ENCODE results near the gene DDB1. TPM values are rescaled to one million over a fixed set of nuclear protein-coding genes. Genes with fewer than 3 reads are reported as not detected.
A peak's percentile ranks its signal among the peaks of the same experiment; 100 is the strongest.

DDB1 gene
- polyA plus RNA-seq, 1 experiment, result 340 TPM

GRCh38 chr11:61361741-61362541, 29.0 kb upstream of the DDB1 start, which contains the start of the genes CYB561A3 and TMEM138:
TSS of gene CYB561A3 (minus strand) at chr11:61361882. CDS start at chr11:61356713, 5,169 bp downstream.
TSS of gene TMEM138 (plus strand) at chr11:61362374. CDS start at chr11:61364391, 2,017 bp downstream.
- H3K27ac ChIP-seq (ENCODE audit: low read depth, low read length), result peak within 1 kb of the TSS; percentile 100
- peak within 1 kb of the TSS; percentile 74 for H3K4me3 ChIP-seq (ENCODE audit: low read depth, low read length)
- peak; percentile 81 for DNase-seq (ENCODE audit: low read depth, low spot score)
- CTCF ChIA-PET, result interaction anchor here (0.8 to 3.5 kb wide), 6 partner anchors 24 to 85 kb away, joined by 3 to 39 read pairs (median 4); no protein-coding TSS in a partner anchor
- no peaks in the 10 kb centered on the region for H3K27me3 ChIP-seq (ENCODE audit: control insufficient read depth, insufficient read depth, low read length)
- POLR2A ChIA-PET, result interaction anchor here (0.6 to 3.1 kb wide), 18 partner anchors 8 to 448 kb away, joined by 3 to 32 read pairs (median 5); partner anchors contain the start of genes CPSF7, DDB1, SDHAF2 and TKFC
- TF ChIP-seq CTCF (IDR thresholded peaks at IDR 0.05; ENCODE audit: low read depth, low read length), result no peak
- no peaks in the 10 kb centered on the region; the same call in 1 of the 2 replicates for H3K9me3 ChIP-seq (ENCODE audit: control insufficient read depth, insufficient read depth, low read length)

GRCh38 chr11:61361237-61361740, 28.4 kb upstream of the DDB1 start:
- no peak for TF ChIP-seq CTCF (IDR thresholded peaks at IDR 0.05; ENCODE audit: low read depth, low read length)
- ChIA-PET POLR2A (interaction anchor here (0.6 to 3.1 kb wide), 14 partner anchors 8 to 64 kb away, joined by 3 to 32 read pairs (median 8); partner anchors contain the start of genes DDB1, TKFC and TMEM216), CTCF (interaction anchor here (0.6 to 3.5 kb wide), 5 partner anchors 24 to 86 kb away, joined by 3 to 39 read pairs (median 18); partner anchors contain the start of gene VWCE)
- Histone ChIP-seq H3K27me3 (ENCODE audit: control insufficient read depth, insufficient read depth, low read length) (no peaks in the 10 kb centered on the region), H3K4me3 (ENCODE audit: low read depth, low read length) (peak overlapping the region; percentile 74), H3K9me3 (ENCODE audit: control insufficient read depth, insufficient read depth, low read length) (no peaks in the 10 kb centered on the region; the same call in 1 of the 2 replicates), H3K27ac (ENCODE audit: low read depth, low read length) (peak overlapping the region; percentile 100)
- DNase-seq (ENCODE audit: low read depth, low spot score), result no peak

GRCh38 chr11:61359516-61359915, 26.6 kb upstream of the DDB1 start:
- no peak for TF ChIP-seq CTCF (IDR thresholded peaks at IDR 0.05; ENCODE audit: low read depth, low read length)
- Histone ChIP-seq H3K27ac (ENCODE audit: low read depth, low read length) (no peak overlapping the region), H3K9me3 (ENCODE audit: control insufficient read depth, insufficient read depth, low read length) (no peaks in the 10 kb centered on the region; the same call in 1 of the 2 replicates), H3K27me3 (ENCODE audit: control insufficient read depth, insufficient read depth, low read length) (no peaks in the 10 kb centered on the region), H3K4me3 (ENCODE audit: low read depth, low read length) (no peak overlapping the region)
- CTCF ChIA-PET, result interaction anchor here (0.8 to 3.2 kb wide), 4 partner anchors 19 to 26 kb away, joined by 3 to 26 read pairs (median 7); no protein-coding TSS in a partner anchor
- no peak for DNase-seq (ENCODE audit: low read depth, low spot score)
- POLR2A ChIA-PET, result interaction anchor here (0.5 to 1.2 kb wide), 4 partner anchors 10 to 40 kb away, joined by 3 to 6 read pairs (median 4); no protein-coding TSS in a partner anchor

GRCh38 chr11:61358566-61358965, 25.7 kb upstream of the DDB1 start:
- no peak for DNase-seq (ENCODE audit: low read depth, low spot score)
- ChIA-PET POLR2A (interaction anchor here (0.7 to 1.2 kb wide), 2 partner anchors 25 to 66 kb away, joined by 3 to 6 read pairs; no protein-coding TSS in a partner anchor), CTCF (interaction anchor here (3.2 to 3.6 kb wide), 2 partner anchors 22 to 27 kb away, joined by 21 to 26 read pairs; no protein-coding TSS in a partner anchor)
- Histone ChIP-seq H3K27ac (ENCODE audit: low read depth, low read length) (no peak overlapping the region), H3K9me3 (ENCODE audit: control insufficient read depth, insufficient read depth, low read length) (no peaks in the 10 kb centered on the region; the same call in 1 of the 2 replicates), H3K27me3 (ENCODE audit: control insufficient read depth, insufficient read depth, low read length) (no peaks in the 10 kb centered on the region), H3K4me3 (ENCODE audit: low read depth, low read length) (no peak overlapping the region)
- no peak for TF ChIP-seq CTCF (IDR thresholded peaks at IDR 0.05; ENCODE audit: low read depth, low read length)

Data from AG04450 (cell line).